ENCODE results near the gene RAB11FIP5.
"Not testable (repeated sequence)": the region's sequence is repeated elsewhere in the genome, so short reads cannot be mapped to it uniquely, and the experiment has no call there.

RAB11FIP5 gene

GRCh38 chr2:73069855-73070642, 42.7 kb downstream of the RAB11FIP5 start:
- DNase-seq (ENCODE audit: low spot score) = no peak

DNA sequence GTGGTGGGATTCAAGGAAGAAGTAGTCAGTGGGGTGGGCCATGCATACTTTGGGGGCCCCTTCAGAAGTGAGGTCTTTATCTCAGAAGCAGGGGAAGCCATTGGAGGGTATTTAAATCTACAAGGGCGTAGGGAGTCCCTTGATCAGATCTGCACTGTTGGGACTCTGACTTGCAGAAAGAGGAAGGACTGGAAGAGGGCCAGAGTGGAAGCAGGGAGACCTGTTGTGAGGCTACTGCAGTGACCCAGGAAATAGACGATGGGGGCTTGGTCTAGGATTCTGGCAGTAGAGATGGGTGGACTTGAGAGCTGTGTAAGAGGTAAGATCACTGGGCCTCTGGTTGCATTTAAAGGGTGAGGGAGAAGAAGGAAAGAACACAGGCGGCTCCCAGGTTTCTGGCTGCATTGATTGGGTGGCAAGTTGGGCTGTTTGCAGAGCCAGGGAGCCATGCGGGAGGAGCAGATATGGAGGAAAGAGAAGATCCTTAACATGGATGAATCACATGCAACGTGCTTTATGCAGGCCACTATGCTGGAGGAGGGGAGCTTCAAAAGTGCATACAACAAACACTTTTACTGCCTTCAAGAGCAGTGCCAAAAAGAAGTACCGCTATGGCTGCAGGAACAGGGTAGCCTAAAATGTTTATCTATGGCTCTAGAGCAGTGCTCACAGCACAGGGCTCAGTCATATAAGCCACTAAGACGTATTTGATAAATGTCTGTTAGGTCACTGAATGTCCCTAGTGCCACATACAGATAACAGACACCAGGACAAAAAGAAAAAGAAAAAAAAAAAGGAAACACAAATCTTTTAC, 43.5 kb downstream of the RAB11FIP5 start:
- DNase-seq (ENCODE audit: low spot score) = no peak

- no peak for DNase-seq (ENCODE audit: low spot score)
Observed at GRCh38 chr2:73068147-73068546, 44.6 kb downstream of the RAB11FIP5 start.

GRCh38 chr2:73067043-73067442, 45.7 kb downstream of the RAB11FIP5 start:
- no peak for DNase-seq (ENCODE audit: low spot score)

- not testable (repeated sequence) for DNase-seq (ENCODE audit: low spot score)
Observed at GRCh38 chr2:73065070-73065469, 47.7 kb downstream of the RAB11FIP5 start.

DNA sequence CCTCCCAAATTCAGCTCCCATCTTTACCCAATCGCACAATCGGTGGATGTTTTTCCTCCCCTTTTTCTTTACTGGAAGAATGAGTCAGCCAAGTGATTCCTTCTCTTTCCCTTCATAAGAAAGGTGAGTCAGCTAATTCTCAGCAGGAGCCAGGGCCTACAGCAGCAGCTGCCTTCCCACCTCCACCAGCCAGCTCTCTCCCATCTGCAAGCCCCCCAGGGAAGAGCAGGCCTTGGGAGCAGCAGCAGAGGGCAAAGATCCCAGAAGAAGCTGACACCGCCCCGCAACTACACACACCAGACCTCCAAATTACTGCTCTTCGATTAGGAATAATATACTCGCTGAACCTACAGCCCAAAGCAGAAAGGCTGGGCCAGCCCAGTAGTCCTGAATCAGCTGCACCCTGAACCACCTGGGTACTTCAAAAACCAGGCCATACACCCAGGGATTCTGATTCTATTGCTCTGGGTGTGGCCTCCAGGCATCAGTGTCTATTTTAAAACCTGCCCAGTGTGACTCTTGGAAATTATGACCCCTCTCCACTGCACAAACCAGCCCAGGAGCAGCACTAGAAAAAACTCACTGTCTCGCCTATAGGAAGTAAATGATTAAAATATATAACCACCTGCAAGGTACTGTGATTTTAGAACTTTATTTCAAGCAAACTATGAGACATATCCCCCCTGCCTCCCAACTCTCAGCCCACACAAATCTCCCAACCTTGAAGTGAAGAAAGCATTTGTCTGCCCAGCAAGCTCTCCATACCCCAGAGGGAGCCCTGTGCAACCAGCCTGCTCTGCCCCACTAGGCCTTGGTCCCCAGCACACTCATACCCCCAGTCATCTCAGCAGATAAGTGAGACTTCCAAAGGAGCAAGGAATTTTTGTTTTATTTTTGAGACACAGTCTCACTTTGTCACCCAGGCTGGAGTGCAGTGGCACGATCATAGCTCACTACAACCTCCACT, 48.6 kb downstream of the RAB11FIP5 start:
- DNase-seq (ENCODE audit: low spot score) = peak; percentile 75

GRCh38 chr2:73063472-73063871, 49.3 kb downstream of the RAB11FIP5 start:
- no peak for DNase-seq (ENCODE audit: low spot score)

DNA sequence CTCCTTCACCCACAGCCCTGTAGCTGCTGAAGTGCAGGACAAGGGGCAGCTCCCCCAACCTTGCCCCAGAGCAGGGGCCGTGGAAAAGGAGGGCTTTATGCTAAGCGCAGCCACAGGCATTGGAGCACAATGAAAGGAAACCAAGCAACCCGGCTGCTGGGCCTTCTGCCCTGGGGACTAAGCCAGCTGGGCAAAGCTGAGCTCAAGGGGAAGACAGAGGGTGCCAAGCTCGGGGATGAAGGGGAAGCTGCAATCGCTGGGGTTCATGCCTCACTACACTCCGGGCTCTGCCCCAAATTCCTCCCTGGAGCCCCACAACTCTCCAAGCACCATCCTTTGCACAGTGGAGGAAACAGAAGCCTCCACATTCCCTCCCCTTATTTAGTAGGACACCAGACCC, 53.6 kb downstream of the RAB11FIP5 start:
- DNase-seq (ENCODE audit: low spot score) = no peak

- no peak for DNase-seq (ENCODE audit: low spot score)
Observed at GRCh38 chr2:73054980-73055379, 57.8 kb downstream of the RAB11FIP5 start.

DNA sequence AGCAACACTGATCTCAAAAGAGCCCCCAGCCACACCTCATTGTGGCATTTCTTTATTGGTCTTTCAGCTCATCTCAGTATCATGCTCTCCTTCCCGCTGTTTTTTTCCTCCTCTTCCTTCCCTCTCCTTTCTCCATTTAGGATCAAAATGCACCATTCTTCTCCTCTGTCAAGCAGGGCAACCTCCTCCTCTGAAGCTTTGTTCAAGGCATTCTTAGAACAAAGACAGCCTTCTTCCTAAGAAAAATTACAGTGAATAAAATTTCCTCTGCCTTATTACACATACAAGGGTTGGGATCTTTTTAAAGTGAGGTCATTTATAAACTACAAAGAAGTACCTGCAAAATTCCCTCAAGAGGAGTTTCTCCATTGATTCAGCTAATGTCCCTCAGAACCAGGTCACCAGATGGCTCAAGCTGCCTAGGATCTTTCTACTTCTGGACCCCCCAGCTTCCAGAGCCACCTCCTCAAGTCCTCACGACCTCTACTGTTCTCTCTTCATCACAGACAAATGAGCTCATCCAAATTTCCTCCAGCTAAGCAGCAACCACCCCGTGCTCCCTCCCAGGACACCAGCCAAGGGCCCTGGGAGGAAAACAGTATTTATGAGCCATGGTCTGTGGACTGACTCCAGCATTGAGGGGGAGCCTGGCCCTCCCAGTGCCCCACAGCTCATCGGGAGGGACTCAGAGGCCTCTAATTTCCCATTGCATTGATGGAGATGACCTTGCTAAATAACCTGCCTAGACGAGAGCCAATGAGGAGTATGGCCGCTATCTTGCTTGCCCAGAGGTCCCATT, 59.2 kb downstream of the RAB11FIP5 start:
- DNase-seq (ENCODE audit: low spot score) = no peak

GRCh38 chr2:73050121-73050545, 62.6 kb downstream of the RAB11FIP5 start:
- DNase-seq (ENCODE audit: low spot score) = no peak

- DNase-seq (ENCODE audit: low spot score) = no peak
Observed at GRCh38 chr2:73043929-73044832, 68.6 kb downstream of the RAB11FIP5 start.

- DNase-seq (ENCODE audit: low spot score) = no peak
Observed at GRCh38 chr2:73043276-73043675, 69.5 kb downstream of the RAB11FIP5 start.

GRCh38 chr2:73037947-73038585, 74.7 kb downstream of the RAB11FIP5 start:
- no peak for DNase-seq (ENCODE audit: low spot score)

GRCh38 chr2:73036766-73037165, 76.0 kb downstream of the RAB11FIP5 start:
- DNase-seq (ENCODE audit: low spot score) = no peak

GRCh38 chr2:73035899-73036711, 76.6 kb downstream of the RAB11FIP5 start:
- DNase-seq (ENCODE audit: low spot score) = no peak

- no peak for DNase-seq (ENCODE audit: low spot score)
Observed at GRCh38 chr2:73034661-73035375, 77.9 kb downstream of the RAB11FIP5 start.

- no peak for DNase-seq (ENCODE audit: low spot score)
Observed at GRCh38 chr2:73033766-73034381, 78.9 kb downstream of the RAB11FIP5 start.
